ENCODE measurements around the gene NELFB. TPM values are rescaled to one million over a fixed set of nuclear protein-coding genes. Genes with fewer than 3 reads are reported as not detected.

The NELFB gene
- total and polyA plus RNA-seq, 10 donors: 26.6 to 49.7 (median 38.7) TPM

- H3K36me3 ChIP-seq: no peaks in the 10 kb centered on the region
- no peaks in the 10 kb centered on the region for H3K9me3 ChIP-seq
- H3K4me3 ChIP-seq: no peak overlapping the region
- TF ChIP-seq CTCF (IDR thresholded peaks at IDR 0.05 in 8 of 11, conservative IDR thresholded peaks at IDR 0.05 in 3 of 11) (no peak), POLR2A (IDR thresholded peaks at IDR 0.05) (no peak), POLR2AphosphoS5 (IDR thresholded peaks at IDR 0.05) (no peak)
- intact Hi-C loops (cut with DNase I; ENCODE audit: low total_unique reads): no loop called here
- H3K4me1 ChIP-seq: peaks cover 33 to 81% (median 73%) of the 10 kb centered on the region in 6 donors
- peaks cover 0 to 79% (median 11%) of the 10 kb centered on the region in 7 donors for H3K27me3 ChIP-seq (replicated peaks in 1 of 7)
- H3K27ac ChIP-seq: peak overlapping the region in 4 of 8 donors; percentile 67 to 77 (median 68)
- 33 to 58% (median 48%) methylated on average over 8 to 16 of the region's 16 CpGs for WGBS, 5 donors
- DNase-seq: peak; percentile 74
Observed at GRCh38 chr9:137304383-137305059, 49.4 kb downstream of the NELFB start.

- peak; percentile 60 to 80 (median 79) for TF ChIP-seq POLR2AphosphoS5 (IDR thresholded peaks at IDR 0.05)
- TF ChIP-seq POLR2A (IDR thresholded peaks at IDR 0.05): no peak
- peak in 4 of 11 experiments; percentile 14 to 25 (median 18) for TF ChIP-seq CTCF (IDR thresholded peaks at IDR 0.05 in 8 of 11, conservative IDR thresholded peaks at IDR 0.05 in 3 of 11)
- H3K36me3 ChIP-seq: no peaks in the 10 kb centered on the region
- peaks cover 0 to 71% (median 8%) of the 10 kb centered on the region in 7 donors for H3K27me3 ChIP-seq (replicated peaks in 1 of 7)
- H3K4me3 ChIP-seq: peak overlapping the region in 3 of 8 donors; percentile 2 to 31 (median 15)
- intact Hi-C loops (cut with DNase I; ENCODE audit: low total_unique reads): no loop called here
- peak overlapping the region in 7 of 8 donors; percentile 41 to 77 (median 68) for H3K27ac ChIP-seq
- peaks cover 33 to 74% (median 68%) of the 10 kb centered on the region in 6 donors for H3K4me1 ChIP-seq
- DNase-seq: peak; percentile 89
- no peaks in the 10 kb centered on the region for H3K9me3 ChIP-seq
- WGBS, 5 donors: 30 to 62% (median 36%) methylated on average over 19 to 36 of the region's 36 CpGs
Observed at GRCh38 chr9:137305060-137305797, 50.1 kb downstream of the NELFB start.

- peaks cover 0 to 66% (median 8%) of the 10 kb centered on the region in 7 donors for H3K27me3 ChIP-seq (replicated peaks in 1 of 7)
- intact Hi-C loops (cut with DNase I; ENCODE audit: low total_unique reads): no loop called here
- peak overlapping the region in 2 of 8 donors; percentile 15 to 31 for H3K4me3 ChIP-seq
- no peaks in the 10 kb centered on the region for H3K9me3 ChIP-seq
- H3K4me1 ChIP-seq: peaks cover 33 to 70% (median 63%) of the 10 kb centered on the region in 6 donors
- WGBS, 5 donors: 20 to 44% (median 25%) methylated on average over 4 to 8 of the region's 8 CpGs
- DNase-seq: no peak
- H3K27ac ChIP-seq: peak overlapping the region in 7 of 8 donors; percentile 41 to 77 (median 68)
- TF ChIP-seq POLR2A (IDR thresholded peaks at IDR 0.05) (no peak), CTCF (IDR thresholded peaks at IDR 0.05 in 8 of 11, conservative IDR thresholded peaks at IDR 0.05 in 3 of 11) (peak in 1 of 11 experiments; percentile 6)
- H3K36me3 ChIP-seq: no peaks in the 10 kb centered on the region
Observed at GRCh38 chr9:137305798-137306065, 50.6 kb downstream of the NELFB start.

Data from spleen (tissue), 11 donors.